NCI-H1417 (cell line): ENCODE data around the gene NLRC3.

Experiments
- DNase-seq, 3 experiments: peaks; one replicate each; lab custom pipeline; 2025; lab: John Stamatoyannopoulos, UW

The NLRC3 gene

GRCh38 chr16:3598236-3598635 lies 21.0 kb upstream of the NLRC3 start:
- no peak for DNase-seq

- no peak for DNase-seq
These were observed 20.5 kb upstream of the NLRC3 start for GRCh38 chr16:3597676-3598075.

DNA sequence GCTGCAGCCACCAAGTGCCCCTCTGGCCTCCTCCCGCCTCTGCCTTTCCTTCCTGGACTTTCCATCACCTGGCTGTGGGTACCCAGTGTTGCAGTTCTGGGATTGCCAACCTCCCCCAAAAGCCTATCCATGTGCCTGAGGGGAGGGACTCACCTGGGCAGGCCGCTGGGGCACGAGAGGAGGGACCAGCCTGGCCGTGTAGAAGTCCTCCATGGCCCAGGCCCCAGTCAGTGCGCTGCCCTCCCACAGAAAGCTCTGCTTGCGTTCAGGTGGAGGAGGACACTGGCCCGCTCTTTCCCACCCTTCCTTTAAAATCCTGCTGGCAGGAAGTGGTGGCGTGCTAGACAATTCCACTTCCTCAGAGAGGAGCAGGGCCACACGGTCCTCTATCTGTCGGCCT lies 20.0 kb upstream of the NLRC3 start:
- no peak for DNase-seq

DNA sequence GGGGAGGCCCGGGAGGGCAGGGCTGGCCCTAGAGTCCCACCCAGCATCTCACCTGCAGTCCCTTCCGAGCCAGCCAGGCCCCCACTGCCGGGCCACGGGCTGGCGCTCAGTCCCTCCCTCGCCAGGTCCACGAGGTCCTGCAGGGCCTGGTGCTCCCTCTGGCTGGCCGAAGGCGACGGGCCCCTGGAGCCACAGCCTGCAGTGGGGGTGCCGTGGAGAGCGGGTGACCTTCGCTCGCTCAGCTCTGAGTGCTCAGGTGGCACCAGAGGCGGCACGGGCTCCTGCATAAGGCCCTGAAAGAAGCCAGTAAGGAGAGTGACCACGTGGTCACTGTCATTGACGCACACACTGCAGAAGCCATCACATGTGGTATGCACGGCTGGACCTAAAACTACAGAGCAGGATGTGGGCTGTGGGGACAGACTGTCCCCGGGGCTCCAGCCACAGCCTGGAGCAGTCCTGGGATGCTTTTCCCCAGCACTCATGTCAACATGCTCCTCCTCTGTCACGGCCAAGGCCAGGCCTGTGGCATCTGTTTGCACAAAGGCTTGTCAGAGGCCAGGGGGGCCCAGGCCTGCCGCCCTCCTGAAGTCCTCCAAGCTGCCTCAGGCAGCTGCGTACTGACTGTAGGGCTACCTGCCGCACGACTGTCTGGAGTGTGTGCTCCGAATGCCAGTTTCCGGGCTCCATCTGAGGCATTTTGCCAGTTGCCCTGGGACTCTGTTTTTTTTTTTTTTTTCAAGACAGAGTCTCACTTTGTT lies 19.1 kb upstream of the NLRC3 start:
- no peak for DNase-seq

DNA sequence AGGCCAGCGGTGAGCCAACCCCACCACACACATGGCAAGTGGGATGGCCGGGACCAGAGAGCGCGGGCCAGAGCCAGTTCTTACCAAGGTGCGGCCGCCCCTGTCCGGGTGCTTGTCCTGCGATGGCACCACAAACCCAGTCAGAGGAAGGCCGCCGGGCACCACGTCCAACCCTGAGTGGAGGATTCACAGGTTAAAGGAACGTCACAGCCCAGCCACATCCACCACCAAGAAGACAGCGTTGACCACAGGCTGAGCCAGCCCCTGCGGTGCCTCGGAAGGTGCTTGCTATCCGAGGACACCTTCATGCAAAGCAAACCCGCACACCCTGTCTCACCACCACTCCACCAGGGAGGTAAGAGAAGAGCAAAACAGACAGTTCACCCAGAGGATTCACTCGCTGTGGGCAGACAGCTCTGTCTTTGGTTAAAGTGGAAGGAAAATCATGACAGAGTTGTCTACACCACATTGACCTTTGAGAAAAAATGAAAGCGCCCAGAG lies 18.4 kb upstream of the NLRC3 start:
- DNase-seq: no peak

DNA sequence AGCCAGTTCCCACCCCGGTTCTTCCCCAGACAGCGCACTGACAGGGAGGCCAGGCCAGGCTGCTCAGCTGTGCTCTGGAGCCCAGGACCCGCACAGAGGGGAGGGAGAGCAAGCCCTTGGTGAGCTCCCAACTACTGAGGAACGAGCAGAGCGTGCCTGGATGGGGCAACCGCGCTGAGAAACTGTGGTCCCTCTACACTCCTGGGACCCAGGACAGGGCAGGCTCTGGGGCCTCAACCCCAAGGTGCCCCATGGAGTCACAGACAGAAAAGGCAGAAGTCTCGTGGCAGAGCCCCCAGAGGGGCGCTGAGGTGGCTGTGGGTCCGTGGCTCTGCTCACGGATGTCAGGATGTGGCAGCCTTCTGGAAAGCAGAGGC lies 17.9 kb upstream of the NLRC3 start:
- no peak for DNase-seq

GRCh38 chr16:3594316-3595109 lies 17.3 kb upstream of the NLRC3 start:
- DNase-seq: no peak

DNA sequence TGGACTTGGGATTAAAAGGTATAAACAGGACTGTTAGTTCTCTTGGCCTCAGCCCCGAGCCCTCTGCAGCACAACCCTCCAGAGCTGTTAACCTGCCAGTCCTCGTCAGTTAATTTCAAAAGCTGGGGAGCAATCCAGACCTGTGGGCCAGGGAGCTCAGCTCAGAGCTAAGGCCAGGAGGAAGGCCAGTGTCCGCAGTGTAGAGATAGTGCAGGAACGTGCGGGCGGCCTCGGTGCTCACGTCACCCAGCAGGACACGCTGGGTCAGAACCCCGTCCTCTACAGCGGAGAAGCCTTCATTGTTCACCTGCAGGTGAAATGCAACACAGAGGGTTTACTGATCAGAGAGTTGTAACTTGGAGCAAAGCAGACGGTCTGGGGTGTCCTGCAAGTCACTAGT lies 15.4 kb upstream of the NLRC3 start:
- DNase-seq: no peak

- no peak for DNase-seq
These were observed 14.8 kb upstream of the NLRC3 start for GRCh38 chr16:3591991-3592390.

DNA sequence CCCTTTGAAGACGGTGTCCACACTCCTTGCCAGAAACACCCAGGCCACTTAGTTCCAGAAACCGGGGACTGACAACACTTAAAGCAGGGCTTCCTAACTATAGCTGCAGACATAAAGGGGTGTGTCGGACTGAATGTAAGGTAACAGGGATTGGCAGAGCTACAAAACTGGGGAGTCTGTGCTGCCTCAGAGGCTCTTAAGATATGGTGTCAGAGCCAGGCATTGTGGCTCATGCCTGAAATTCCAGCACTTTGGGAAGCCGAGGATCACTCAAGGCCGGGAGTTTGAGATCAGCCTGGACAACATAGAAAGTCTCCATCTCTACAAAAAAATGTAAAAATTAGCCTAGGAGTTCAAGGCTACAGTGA lies 14.2 kb upstream of the NLRC3 start:
- DNase-seq: no peak

DNA sequence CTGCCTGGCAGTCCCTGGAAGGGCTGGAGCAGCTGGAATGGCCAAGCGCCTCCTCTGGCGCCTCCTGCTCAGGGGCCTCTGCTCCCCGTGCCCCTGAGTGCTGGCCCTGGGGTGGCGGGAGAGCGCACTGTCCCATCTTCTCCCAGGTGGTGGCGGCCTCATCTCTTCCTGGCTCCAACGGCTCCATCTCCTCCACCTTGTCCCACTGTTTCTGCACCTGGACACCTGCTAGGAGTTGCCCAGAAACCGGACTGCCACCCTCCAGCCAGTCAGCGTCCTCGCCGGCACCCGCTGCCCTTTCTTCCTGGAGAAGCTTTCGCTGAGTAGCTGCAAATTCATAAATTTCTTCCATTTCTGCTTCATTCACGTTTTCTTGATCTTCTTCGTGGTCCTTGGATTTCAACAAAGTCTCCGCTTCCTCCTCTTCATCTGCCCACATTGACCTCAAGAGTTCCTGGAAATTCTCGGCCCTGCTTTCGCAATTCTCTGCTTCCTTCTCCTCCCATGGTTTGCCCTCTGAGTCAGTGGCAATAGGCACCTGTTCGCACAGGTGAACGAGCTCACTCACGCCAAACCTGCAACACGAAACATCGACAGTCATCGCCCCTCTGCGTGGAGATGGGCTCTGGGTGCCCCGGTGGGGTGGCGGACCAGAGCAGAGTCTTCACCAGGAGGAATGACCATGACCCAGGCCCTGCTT lies 13.7 kb upstream of the NLRC3 start:
- no peak for DNase-seq

DNA sequence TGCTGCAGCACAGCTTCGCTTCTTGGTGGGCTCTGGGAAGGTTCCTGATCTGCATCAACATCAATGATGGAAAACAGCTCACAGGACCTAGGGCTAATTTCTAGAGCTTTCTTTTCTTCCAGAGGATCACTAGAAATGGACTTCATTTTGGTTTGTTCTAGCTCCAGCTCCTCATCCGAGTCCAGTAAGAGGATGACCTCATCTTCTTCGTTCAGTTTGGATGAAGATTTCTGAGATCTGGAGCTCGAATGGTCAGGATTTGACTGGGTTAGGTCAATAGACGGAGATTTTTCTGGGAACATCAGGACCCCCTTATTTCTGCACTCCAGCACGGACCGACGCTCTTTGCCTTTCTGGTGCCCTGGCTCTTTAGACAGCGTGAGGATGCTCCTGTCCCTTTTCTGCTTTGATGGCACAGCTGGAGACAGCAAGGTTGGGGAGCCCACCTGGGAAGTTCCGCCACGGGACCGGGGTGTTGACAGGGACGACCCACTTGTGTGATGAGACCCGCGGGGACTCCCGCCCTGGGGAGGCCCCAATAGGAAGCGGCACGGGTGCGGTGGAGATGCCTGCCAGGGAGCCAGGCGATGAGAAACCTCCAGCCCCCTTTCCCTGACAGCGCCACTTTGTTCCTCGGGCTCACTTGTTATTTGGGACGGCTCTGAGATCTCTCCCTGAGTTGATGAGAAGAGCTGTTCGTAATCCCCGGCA lies 12.9 kb upstream of the NLRC3 start:
- DNase-seq: no peak

DNA sequence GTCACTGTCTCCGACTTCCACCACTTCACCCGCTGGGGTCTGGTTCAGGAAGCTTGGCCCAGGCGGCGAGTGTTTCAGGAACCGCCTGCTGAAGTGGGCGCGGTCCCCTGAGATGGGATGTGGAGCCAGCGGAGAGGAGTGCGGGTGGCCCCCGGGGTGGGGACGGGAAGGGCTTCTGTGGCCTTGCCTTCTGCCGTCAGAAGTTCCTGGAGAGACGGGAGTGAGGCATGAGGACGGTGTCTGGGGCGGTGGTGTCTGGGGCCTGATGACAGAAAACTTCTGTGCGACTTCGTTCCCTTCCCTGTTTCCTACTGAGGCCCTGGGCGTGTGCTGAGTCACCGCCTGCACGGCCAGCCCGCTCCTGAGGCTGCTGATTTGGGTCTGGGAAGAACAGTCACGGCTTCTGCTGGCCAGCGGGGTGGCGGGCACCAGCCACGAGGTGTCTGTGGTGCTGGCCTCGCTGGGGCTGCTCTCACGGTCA lies 12.3 kb upstream of the NLRC3 start:
- DNase-seq: no peak

GRCh38 chr16:3589001-3589400 lies 11.8 kb upstream of the NLRC3 start:
- no peak for DNase-seq

DNA sequence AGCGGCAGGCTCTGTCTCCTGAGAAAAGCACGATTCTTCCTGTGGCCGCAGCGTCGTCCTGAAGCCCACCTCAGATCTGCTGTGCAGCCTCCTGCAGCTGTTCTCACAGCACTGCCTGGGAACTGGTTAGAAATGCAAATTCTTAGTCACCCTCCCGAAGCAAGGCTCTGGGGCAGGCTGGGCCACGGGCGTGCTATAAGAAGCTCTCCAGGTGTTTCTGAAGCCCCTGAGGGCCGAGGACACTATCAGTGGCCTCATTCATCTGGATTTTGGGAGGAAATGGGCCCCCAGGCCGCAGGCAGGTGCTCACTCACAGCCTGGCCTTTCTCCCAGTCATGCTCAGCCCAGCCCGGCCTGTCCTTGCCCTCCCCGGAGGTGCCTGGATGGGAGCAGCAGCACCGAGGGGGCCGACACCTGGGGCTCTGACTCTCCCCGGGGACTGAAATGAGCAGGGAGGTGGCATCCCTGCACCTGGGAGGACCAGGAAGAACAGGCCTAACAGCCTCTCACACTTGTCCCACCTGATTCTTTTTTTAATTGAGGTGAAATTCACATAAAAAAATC lies 10.4 kb upstream of the NLRC3 start:
- no peak for DNase-seq

DNA sequence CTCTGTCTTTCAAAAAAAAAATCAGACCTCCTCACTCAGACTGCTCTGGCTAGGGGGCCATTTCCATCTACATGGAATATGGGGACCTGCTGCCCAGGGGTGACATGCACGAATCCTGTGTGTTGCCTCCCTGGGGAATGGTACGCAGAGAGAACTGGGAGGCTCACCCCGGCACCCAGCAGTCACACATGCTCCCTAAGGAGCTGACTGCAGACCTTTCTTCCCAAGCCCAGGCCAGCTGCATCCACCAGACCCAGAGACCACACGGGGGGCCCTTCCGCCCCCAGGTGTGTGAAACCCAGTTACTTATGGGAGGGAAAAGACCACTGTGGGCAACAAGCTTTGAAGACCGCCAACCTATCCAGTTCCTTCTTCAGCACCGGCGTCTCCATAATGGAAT lies 7.2 kb upstream of the NLRC3 start:
- DNase-seq: no peak

GRCh38 chr16:3583303-3584038 lies 6.3 kb upstream of the NLRC3 start:
- no peak for DNase-seq

DNA sequence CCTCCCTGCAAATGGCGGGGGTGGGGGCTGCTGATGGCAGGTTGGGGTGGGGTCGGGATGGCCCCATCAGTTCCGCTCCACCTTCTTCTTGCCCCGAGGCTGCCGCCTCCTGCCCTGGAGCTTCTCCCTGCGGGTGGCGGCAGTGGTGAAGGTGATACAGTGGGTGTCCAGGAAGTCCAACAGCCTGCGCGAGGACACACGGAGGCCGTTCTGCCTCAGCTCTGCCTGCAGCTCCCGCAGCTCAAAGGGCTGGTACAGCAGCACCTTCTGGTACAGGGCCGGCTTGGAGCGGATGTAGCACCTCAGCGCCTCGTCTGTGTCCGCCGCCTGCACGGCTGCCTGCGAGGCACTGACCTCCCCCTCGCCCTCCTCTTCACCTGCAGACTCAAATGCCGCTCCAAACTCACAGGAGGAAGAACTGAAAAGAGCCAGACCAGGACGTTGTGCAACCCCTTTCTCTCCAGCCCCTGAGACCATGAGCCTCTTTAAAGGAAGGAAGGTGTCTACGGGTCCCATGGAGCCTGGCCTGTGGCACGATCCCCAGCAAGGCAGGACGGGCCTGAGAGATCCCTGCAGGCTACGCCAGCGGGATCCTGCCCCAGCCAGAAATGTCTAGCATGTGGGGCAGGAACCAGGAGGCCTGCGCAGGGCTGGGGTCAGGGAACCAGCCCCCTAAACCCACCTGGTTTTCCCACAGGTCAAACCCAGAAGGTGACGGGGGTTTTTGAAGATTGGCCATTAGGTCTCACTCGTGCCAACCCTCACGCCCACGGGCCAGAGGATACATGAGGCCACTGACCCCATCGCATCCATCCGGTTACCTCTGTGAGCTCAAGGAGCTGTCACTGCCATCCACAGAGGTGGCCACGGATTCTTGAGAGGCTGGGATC lies 5.3 kb upstream of the NLRC3 start:
- no peak for DNase-seq

DNA sequence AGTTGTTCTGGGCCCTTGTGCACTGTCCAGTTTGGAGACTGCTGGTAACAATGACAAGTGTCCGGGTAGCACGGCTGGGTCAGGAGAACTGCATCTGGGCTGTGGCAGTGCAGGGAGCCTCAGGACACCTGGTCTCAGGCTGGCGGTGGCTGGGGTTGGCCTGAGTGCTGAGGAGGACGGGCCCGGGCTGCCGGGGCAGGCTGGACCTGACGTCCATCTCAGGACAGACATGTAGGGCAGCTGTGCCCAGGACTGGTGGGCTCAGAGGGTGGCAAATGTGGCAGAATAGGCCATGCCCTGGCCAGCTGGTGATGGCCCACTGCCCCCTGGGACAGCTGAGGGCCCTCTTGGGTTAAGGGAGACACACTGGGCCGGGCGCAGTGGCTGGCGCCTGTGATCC lies 4.2 kb upstream of the NLRC3 start:
- no peak for DNase-seq

- DNase-seq: no peak
These were observed 3.5 kb upstream of the NLRC3 start for GRCh38 chr16:3580686-3581085.
